DND-41 (cell line): ENCODE measurements around the gene SCN8A.

Source experiments
- CTCF ChIP-seq: IDR thresholded peaks from 2 replicates; pipeline ENCODE4 v1.5.1; 2012; ENCODE audit warnings: borderline replicate concordance, low read length, moderate library complexity, mild to moderate bottlenecking; ENCODE audit not compliant: poor library complexity, severe bottlenecking; ENCODE audit errors: extremely low read depth
- EZH2 ChIP-seq: IDR thresholded peaks from 3 replicates; pipeline ENCODE4 v1.6.1; 2012; ENCODE audit warnings: borderline replicate concordance, low read depth, mild to moderate bottlenecking, moderate library complexity, low read length, inconsistent platforms; ENCODE audit not compliant: severe bottlenecking

DNA sequence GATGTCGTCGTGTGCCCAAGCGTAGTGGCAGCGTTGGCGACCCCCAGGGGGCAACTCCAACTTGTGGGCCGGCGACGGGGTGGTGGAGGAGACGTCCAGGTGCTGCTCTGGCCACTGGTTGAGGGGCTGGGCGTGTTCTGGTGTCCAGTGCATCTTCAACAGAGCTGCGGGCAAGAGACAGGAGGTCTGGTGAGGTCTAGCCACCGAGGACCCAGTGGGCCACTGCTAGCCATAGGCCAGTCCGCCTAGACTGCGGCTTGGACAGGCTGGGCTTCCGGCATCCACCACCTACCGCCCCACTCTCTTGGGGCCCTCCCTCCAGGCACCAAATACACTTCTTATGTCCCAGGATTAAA, 231.2 kb downstream of the SCN8A start:
- TF ChIP-seq CTCF: no peak
- TF ChIP-seq EZH2: no peak
